B cell (primary cell): ENCODE results near the gene KPNB1.

ENCODE experiments used
- EZH2 ChIP-seq: IDR thresholded peaks from 2 replicates; pipeline ENCODE4 v1.6.1; 2012; ENCODE audit warnings: borderline replicate concordance, low read depth, mild to moderate bottlenecking, moderate library complexity, low read length; ENCODE audit not compliant: insufficient read depth, poor library complexity, severe bottlenecking
- TF ChIP-seq, protein P1 (sequence below): fragments of 200-600 bp; IDR thresholded peaks from one replicate; pipeline ENCODE4 v1.8.0; 2022; ENCODE audit warnings: antibody characterized with exemption, mild to moderate bottlenecking

DNA sequence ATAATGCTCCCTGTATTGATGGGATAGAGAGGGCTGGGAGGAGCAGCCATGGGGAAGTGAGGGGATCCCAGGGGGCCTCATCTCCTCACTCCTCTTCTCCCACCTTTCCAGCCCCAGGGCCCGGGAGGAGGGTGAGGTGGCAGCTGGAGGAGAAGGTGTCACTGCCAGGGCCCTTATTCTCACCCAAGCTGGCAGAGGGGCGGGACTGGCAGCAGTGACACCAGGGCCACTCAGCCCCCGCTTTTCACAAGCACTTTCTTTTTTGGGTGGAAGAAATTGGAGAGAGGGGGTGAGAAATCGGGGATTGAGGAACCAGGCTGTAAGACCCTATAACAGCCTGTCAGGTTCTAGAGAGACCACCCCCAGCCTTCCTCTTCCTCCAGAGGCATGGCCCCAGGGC lies 81.0 kb downstream of the KPNB1 start:
- TF ChIP-seq, protein P1, sequence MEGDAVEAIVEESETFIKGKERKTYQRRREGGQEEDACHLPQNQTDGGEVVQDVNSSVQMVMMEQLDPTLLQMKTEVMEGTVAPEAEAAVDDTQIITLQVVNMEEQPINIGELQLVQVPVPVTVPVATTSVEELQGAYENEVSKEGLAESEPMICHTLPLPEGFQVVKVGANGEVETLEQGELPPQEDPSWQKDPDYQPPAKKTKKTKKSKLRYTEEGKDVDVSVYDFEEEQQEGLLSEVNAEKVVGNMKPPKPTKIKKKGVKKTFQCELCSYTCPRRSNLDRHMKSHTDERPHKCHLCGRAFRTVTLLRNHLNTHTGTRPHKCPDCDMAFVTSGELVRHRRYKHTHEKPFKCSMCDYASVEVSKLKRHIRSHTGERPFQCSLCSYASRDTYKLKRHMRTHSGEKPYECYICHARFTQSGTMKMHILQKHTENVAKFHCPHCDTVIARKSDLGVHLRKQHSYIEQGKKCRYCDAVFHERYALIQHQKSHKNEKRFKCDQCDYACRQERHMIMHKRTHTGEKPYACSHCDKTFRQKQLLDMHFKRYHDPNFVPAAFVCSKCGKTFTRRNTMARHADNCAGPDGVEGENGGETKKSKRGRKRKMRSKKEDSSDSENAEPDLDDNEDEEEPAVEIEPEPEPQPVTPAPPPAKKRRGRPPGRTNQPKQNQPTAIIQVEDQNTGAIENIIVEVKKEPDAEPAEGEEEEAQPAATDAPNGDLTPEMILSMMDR, result no peak
- no peak for TF ChIP-seq EZH2
